Measurements from ENCODE around the gene PTPRG.

Gene PTPRG

GRCh38 chr3:61841988-61842387 lies 280.6 kb downstream of the PTPRG start:
- no peak for DNase-seq

- DNase-seq = no peak
Observed at GRCh38 chr3:61844346-61844745, 283.0 kb downstream of the PTPRG start.

- no peak for DNase-seq
Observed at GRCh38 chr3:61846488-61846887, 285.1 kb downstream of the PTPRG start.

- DNase-seq = no peak
Observed at GRCh38 chr3:61847784-61848462, 286.6 kb downstream of the PTPRG start.

GRCh38 chr3:61848885-61849284 lies 287.5 kb downstream of the PTPRG start:
- DNase-seq = no peak

- no peak for DNase-seq
Observed at GRCh38 chr3:61853912-61854311, 292.5 kb downstream of the PTPRG start.

- no peak for DNase-seq
Observed at GRCh38 chr3:61855211-61855610, 293.8 kb downstream of the PTPRG start.

- no peak for DNase-seq
Observed at GRCh38 chr3:61857297-61857696, 295.9 kb downstream of the PTPRG start.

- DNase-seq = no peak
Observed at GRCh38 chr3:61858054-61858453, 296.7 kb downstream of the PTPRG start.

- no peak for DNase-seq
Observed at GRCh38 chr3:61861410-61861809, 300.0 kb downstream of the PTPRG start.

GRCh38 chr3:61862614-61863289 lies 301.4 kb downstream of the PTPRG start:
- DNase-seq = no peak

GRCh38 chr3:61863579-61863978 lies 302.2 kb downstream of the PTPRG start:
- no peak for DNase-seq

GRCh38 chr3:61864886-61865285 lies 303.5 kb downstream of the PTPRG start:
- no peak for DNase-seq

GRCh38 chr3:61865466-61866152 lies 304.2 kb downstream of the PTPRG start:
- no peak for DNase-seq

- DNase-seq = no peak
Observed at GRCh38 chr3:61866153-61866542, 304.8 kb downstream of the PTPRG start.

GRCh38 chr3:61866961-61867461 lies 305.6 kb downstream of the PTPRG start:
- DNase-seq = no peak

- no peak for DNase-seq
Observed at GRCh38 chr3:61868499-61868898, 307.1 kb downstream of the PTPRG start.

- DNase-seq = no peak
Observed at GRCh38 chr3:61869371-61869770, 308.0 kb downstream of the PTPRG start.

GRCh38 chr3:61871644-61872043 lies 310.3 kb downstream of the PTPRG start:
- DNase-seq = no peak

GRCh38 chr3:61872077-61872706 lies 310.8 kb downstream of the PTPRG start:
- DNase-seq = no peak

GRCh38 chr3:61875046-61875844 lies 313.9 kb downstream of the PTPRG start:
- DNase-seq = no peak

- no peak for DNase-seq
Observed at GRCh38 chr3:61875976-61876671, 314.8 kb downstream of the PTPRG start.
